ENCODE measurements around the gene TUT1.

DNA sequence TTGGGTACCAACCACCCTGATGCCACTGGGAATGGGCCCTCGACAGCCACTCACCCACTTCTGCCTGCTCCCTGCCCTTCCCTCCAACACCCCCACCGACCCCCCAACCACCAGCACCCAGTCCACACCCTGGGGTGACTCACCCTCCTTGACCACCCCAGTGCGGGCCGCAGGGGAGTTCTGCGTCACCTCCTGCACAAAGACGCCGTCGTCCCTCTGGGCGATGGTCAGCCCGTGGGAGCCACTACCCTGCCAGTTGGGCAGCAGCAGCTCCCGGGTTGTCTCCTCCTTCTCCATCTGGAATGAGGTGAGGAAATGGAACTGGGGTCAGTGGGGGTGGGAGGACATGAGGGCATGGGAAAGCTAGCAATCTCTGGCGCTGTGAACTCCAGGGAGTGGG, 55.5 kb downstream of the TUT1 start:
- TF ChIP-seq, protein P1, sequence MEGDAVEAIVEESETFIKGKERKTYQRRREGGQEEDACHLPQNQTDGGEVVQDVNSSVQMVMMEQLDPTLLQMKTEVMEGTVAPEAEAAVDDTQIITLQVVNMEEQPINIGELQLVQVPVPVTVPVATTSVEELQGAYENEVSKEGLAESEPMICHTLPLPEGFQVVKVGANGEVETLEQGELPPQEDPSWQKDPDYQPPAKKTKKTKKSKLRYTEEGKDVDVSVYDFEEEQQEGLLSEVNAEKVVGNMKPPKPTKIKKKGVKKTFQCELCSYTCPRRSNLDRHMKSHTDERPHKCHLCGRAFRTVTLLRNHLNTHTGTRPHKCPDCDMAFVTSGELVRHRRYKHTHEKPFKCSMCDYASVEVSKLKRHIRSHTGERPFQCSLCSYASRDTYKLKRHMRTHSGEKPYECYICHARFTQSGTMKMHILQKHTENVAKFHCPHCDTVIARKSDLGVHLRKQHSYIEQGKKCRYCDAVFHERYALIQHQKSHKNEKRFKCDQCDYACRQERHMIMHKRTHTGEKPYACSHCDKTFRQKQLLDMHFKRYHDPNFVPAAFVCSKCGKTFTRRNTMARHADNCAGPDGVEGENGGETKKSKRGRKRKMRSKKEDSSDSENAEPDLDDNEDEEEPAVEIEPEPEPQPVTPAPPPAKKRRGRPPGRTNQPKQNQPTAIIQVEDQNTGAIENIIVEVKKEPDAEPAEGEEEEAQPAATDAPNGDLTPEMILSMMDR (IDR thresholded peaks at IDR 0.05), result no peak
- TF ChIP-seq POLR2A (IDR thresholded peaks at IDR 0.05), result no peak

Measured in testis (tissue), 2 donors.